T follicular helper cell (primary cell): Measurements from ENCODE around the gene CACNG4.
"Not testable (repeated sequence)": the region's sequence is repeated elsewhere in the genome, so short reads cannot be mapped to it uniquely, and the experiment has no call there.

Source experiments
- DNase-seq: peaks from one replicate; pipeline ENCODE4 v3.0.0-alpha.2; 2020; ENCODE audit warnings: low read depth

The CACNG4 gene

GRCh38 chr17:66964930-66965800, 658 bp downstream of the CACNG4 start:
- no peak for DNase-seq

- DNase-seq = no peak
Observed at GRCh38 chr17:66965801-66966262, 1.3 kb downstream of the CACNG4 start.

- DNase-seq = no peak
Observed at GRCh38 chr17:66966298-66966697, 1.8 kb downstream of the CACNG4 start.

DNA sequence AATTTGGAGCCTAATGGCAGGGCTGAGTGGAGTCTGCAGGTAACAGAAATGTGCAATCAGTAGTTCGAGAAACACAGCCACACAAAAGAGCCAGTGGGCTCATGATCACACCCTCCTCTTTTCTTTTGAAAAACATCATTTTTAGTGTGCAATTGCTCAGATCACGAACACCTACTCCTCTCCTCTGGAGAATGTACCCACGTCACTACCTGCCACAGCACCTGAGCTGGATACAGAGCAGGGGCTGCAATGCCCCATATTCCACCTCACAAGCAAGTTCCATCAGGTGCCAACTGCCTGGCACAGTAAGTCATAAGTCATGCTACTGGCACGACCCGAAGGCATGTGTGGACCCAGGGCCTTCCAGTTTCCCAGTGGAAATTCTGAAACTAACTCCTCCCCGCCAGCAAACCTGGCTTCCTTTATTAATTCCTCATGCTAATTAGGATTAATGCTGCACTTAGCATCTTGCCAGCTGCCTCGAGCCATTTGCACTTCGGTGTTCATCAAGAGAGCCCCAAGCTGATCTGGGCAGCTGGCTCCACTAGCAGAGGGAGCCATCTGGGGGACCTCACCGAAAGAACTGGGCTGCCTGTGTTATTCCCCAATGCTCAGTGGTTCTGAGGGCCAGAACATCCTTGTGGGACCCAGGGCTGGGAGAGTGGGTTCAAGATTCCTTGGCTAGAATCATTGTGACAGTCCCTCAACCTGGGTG, 2.4 kb downstream of the CACNG4 start:
- DNase-seq = no peak

GRCh38 chr17:66967837-66968543, 3.5 kb downstream of the CACNG4 start:
- DNase-seq = no peak

- DNase-seq = no peak
Observed at GRCh38 chr17:66968916-66969315, 4.4 kb downstream of the CACNG4 start.

DNA sequence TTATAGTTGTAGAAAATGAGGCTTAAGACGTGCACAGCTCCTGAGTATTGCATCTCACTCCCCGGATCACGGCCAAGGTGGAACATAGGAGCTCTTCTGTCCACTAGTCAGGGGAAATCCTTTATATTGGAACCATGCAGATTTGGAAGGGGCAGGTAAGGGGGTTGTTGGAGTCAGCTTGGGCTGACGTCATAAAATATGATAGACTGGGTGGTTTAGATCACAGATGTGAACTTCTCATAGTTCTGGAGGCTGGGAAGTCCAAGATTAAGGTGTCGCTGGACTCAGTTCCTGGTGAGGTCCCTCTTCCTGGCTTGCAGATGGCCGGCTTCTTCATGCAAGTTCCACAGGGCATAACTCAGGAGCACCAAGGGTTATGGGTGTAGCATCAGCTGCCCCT, 5.6 kb downstream of the CACNG4 start:
- DNase-seq = no peak

- DNase-seq = no peak
Observed at GRCh38 chr17:66970797-66971196, 6.3 kb downstream of the CACNG4 start.

GRCh38 chr17:66971264-66971663, 6.8 kb downstream of the CACNG4 start:
- no peak for DNase-seq

DNA sequence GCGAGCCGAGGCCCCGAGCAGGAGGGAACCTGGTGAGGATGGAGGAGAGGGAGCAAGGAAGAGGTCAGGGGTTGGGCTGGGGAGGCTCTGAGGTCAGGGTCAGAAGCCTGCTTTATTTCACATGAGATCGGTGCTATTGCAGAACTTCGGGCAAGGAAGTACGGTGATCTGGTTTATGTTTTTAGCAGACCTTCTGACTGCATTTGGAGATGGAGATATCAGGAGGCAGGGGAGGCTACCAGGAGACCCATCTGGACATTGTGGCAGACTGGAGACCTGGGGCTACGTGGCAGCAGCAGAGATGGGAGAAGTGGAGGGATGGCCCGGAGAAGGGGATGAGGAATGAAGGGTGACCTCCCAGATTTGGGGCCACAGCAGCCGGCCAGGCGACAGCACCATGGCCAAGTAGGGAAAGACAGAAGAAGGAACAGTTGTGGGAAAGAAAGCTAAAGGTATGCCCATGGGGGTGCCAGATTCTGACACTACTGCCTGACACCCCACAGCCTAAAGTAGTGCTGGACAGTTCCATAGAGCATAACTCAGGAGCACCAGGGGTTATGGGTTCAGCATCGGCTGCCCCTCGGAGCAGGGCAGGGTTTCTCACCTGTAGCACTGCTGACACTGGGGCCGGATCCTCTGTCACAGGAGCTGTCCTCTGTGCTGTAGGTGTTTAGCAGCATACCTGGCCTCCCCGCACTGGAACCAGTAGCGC, 7.4 kb downstream of the CACNG4 start:
- DNase-seq = no peak

GRCh38 chr17:66972442-66972830, 7.9 kb downstream of the CACNG4 start:
- DNase-seq = not testable (repeated sequence)

DNA sequence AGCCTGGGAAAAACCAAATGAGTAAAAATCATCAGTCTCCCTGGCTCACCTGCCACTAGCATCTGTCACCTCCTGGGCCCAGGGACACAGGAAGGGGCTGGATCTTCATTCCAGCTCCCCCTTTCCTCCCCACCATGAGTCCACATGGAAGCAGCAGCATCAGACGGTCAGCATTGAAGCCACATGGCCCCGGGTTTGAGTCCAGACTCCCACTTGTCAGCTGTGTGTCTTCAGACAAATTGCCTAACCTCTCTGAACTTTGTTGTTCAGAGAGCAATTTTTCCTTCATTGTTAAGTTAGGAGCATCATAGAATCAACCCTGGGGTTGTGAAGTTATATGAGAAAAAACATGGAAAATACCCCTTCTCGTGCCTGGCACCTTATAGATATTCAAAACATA, 10.7 kb downstream of the CACNG4 start:
- no peak for DNase-seq

- DNase-seq = no peak
Observed at GRCh38 chr17:66975614-66976378, 11.3 kb downstream of the CACNG4 start.

DNA sequence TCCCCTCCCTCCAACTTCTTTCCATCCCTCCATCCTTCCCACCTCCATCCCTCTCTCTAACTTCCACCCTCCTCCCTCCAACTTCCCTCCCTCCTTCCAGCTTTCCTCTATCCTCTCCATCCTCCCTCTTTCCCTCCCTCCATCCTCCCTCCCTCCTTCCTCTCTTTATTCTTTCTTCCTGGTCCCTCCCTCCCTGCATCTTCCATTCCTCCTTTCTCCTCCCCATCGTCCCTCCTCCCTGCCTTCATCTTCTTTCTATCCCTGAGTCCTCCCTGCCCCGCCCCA, 11.8 kb downstream of the CACNG4 start:
- no peak for DNase-seq

GRCh38 chr17:66976781-66977201, 12.3 kb downstream of the CACNG4 start:
- DNase-seq = no peak

- DNase-seq = no peak
Observed at GRCh38 chr17:66978514-66979061, 14.1 kb downstream of the CACNG4 start.

GRCh38 chr17:66980896-66981295, 16.4 kb downstream of the CACNG4 start:
- DNase-seq = no peak

- no peak for DNase-seq
Observed at GRCh38 chr17:66981983-66982508, 17.5 kb downstream of the CACNG4 start.

- no peak for DNase-seq
Observed at GRCh38 chr17:66983414-66984021, 19.0 kb downstream of the CACNG4 start.

DNA sequence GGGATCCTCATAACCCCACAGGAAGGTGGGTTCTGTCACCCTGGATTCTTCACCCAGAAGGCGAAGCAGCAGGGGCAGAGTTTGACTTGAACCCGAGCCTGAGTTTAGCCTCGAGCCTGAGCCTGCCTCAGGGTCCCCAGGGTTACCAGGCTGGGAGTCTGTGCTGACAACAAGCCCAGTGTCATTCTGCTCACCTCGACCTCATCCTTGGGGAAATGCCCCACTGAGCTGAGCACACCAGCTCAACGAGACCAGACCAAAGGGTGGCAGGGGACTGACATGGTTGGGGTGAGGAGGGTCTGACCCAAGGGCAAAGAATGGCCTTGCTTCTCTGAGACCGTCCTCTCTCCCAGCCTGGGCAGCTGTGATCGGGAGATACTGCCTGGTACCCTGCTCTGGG, 20.2 kb downstream of the CACNG4 start:
- DNase-seq = no peak
